GOT3 (cell line): ENCODE data around the gene RBM41.
A peak's percentile ranks its signal among the peaks of the same experiment; 100 is the strongest.
"Not testable (repeated sequence)": the region's sequence is repeated elsewhere in the genome, so short reads cannot be mapped to it uniquely, and the experiment has no call there.

ENCODE experiments used
- DNase-seq: peaks from one replicate; lab custom pipeline; 2025; ENCODE audit warnings: mixed read lengths; lab: John Stamatoyannopoulos, UW

Gene RBM41

DNA sequence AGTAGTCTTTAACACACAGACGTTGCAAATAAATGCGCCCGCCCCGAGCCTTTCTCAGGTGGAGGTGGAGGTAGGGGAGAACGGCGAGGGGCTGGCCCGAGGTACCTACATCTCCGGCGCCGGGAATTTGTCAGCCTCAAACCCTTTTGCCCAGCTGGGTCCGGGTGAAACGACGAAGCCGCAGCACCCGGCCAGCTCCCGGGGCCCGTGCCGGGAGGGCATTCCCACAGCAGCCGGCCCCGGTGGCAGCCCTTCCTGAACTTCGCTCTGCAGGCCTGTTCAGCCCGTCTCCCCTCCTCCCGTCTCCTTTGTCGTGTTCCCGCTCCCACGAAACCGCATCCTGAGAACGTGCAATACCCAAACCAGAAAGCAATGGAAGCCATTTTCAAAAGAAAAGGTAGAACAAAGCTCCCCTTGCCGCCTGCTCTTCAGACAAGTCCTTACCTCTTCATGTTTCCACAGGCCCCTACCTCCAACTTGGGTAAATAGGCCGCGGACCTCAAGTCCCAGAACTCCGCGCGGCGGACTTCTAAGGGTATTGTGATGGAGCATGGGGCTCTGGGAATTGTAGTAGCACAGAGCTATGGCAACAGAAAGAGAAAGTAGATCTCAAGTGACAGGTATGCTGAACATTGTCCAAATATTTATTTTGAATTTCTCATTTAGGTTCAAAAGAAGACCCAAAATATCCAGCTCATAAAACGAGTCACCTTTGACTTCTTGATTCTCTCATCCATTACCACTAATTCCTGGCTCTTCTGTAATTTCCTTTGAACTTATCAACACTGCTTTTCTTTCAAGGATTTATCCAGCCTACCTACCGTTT lies at the start of gene RBM41:
RBM41 (minus strand) TSS at position 501 of the 826 bp plus-strand sequence; CDS start at position 452, 49 bp downstream.
- DNase-seq = peak; percentile 2

DNA sequence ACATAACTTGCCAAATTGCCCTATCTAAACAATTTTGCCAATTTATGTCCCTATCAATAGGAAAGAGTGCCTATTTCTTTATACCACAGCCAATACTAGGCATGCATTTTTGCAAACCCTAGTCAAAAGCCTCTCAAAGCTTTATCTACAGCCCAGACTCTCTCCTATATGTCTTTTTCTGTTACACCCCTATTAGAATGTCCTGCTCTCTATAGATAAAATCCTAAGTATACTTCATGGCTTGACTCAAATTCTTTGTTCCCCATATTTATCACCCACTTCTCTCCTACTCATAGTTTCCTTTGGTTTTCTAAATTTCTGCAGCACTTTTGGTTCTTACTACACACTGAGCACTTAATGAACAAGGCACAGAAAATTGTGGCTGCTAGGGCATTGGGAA lies 49.6 kb upstream of the RBM41 start:
- no peak for DNase-seq

DNA sequence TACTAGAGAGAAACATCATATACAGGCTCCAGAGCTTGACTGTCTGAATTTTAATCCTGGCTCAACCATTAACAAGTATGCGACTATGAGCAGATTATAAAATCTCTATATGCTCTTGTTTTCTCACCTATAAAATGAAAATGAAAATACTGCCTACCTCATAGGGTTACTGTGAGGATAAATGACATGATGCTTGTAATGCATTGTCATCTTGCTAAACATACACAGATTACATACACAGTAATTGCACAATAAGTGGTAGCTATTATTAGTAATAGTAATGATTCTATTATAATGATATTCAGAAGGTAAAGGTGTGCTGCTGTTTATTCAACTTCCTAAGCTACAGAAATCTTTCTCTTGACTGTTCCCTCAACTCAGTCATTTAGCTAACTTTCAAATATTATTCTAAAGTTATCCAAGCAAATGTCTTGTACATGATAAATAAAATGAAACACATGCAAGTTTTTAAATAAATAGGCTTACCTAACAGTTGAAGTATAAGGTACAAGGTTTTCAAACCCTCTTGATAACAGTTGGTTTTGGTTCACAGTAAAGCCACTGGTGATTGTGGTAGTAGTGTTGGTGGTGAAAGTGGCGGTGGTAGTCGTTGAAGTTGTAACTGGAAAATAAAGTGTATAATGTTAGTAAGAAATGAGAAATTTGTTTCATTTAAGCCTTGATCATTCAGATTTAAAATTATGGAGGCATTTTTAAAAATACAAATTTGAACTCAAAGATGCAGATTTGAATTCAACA lies 48.7 kb upstream of the RBM41 start:
- DNase-seq = no peak

DNA sequence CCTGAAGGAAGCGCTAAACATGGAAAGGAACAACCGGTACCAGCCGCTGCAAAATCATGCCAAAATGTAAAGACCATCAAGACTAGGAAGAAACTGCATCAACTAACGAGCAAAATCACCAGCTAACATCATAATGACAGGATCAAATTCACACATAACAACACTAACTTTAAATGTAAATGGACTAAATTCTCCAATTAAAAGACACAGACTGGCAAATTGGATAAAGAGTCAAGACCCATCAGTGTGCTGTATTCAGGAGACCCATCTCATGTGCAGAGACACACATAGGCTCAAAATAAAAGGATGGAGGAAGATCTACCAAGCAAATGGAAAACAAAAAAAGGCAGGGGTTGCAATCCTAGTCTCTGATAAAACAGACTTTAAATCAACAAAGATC lies 39.0 kb upstream of the RBM41 start:
- DNase-seq = not testable (repeated sequence)

DNA sequence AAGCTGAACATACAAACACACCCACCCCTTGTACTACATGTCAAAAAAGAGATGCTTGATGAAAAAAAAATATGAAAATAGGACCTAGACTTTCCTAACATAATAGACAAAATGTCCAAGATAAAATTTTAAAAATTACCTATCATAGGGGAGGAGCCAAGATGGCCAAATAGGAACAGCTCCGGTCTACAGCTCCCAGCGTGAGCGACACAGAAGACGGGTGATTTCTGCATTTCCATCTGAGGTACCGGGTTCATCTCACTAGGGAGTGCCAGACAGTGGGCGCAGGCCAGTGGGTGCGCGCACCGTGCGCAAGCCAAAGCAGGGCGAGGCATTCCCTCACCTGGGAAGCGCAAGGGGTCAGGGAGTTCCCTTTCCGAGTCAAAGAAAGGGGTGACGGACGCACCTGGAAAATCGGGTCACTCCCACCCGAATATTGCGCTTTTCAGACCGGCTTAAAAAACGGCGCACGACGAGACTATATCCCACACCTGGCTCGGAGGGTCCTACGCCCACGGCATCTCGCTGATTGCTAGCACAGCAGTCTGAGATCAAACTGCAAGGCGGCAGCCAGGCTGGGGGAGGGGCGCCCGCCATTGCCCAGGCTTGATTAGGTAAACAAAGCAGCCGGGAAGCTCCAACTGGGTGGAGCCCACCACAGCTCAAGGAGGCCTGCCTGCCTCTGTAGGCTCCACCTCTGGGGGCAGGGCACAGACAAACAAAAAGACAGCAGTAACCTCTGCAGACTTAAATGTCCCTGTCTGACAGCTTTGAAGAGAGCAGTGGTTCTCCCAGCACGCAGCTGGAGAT lies 37.2 kb upstream of the RBM41 start:
- DNase-seq = not testable (repeated sequence)

DNA sequence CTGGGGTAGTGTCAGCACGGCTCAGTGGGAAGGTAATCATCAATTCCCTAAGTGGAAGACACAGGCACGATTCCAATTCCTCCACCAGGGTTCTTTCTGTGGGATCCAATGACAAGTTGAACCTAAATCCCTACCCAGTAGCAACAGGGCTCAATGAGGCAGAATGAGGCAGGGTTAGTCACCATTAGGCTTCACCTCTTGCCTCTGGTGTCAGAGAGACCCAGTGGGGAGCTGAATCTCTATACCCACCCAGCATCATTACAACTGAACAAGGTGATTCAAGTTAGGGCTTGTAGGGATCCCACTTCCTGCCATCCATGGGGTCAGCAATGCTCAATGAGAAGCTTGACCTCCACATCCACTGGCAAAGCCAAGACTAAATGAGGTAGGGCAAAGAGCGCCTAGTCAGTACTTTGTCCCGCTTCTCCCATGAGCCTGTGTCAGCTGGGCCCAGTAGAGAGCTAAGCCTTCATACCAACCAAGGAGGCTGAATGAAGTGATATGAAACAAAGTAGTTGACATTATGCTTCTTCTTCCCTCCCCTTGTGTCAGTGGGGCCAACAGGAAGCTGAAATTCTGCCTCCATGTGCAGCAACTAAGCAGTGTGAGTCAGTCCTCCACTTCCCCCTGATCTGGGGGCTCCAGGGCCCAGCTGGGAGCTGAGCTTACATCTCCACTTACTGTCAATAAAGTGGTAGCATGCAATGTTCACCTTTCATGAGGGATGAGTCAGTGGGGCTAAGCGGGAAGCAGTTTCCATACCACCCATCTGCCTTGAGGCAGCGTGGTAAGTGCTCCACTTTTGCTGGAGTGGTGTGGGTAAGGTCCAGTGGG lies 36.4 kb upstream of the RBM41 start:
- DNase-seq = no peak

DNA sequence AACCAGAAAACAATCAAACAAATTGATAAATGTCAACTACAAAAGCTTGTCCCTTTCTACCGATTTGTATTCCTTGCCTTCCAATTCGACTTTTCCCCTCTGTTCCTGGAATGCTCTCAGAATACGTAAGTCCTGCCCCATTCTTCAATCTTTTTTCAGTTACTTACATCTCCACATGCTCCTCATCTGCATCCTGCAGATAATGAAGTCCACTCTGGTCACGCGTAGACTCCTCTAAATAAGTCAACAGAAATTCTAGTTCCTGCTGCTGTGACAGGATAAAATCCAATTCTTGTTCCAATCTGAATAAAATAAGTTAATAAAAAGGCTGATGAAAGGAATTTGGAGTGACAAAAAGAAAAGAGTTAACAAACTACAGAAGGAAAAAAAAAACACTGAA lies 34.4 kb upstream of the RBM41 start:
- no peak for DNase-seq

DNA sequence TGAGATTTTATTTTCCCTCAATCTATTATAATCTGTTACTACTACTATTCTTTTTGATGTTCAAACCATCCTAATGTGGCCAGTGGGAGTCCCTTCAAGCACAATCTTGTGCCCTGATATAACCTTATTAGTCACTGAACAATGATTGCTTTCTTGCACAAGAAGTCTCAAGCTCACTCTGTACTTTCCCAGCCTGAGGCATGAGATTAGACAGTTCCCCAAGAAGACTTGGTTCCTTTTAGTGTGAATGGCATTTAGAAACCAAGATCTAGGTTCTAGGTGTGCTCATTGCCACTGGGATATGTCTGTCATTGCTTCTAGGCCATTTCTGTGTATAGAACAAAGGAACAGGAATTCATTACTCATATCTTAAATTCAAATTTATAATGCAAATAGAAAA lies 28.0 kb upstream of the RBM41 start:
- DNase-seq = no peak

DNA sequence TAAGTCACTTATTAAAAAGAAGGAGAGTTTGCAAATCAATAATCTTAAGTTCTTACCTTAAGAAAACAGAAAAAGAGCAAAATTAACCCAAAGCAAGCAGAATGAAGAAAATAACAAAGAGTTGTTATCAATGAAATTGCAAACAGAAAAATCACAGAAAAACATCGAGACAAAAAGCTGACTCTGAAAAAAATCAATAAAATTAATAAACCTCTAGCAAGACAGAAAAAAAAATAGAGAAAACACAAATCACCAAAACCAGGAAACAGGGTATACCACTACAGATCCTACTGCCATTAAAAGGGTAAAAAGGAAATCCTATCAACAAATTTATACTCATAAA lies 17.3 kb upstream of the RBM41 start:
- DNase-seq = no peak

DNA sequence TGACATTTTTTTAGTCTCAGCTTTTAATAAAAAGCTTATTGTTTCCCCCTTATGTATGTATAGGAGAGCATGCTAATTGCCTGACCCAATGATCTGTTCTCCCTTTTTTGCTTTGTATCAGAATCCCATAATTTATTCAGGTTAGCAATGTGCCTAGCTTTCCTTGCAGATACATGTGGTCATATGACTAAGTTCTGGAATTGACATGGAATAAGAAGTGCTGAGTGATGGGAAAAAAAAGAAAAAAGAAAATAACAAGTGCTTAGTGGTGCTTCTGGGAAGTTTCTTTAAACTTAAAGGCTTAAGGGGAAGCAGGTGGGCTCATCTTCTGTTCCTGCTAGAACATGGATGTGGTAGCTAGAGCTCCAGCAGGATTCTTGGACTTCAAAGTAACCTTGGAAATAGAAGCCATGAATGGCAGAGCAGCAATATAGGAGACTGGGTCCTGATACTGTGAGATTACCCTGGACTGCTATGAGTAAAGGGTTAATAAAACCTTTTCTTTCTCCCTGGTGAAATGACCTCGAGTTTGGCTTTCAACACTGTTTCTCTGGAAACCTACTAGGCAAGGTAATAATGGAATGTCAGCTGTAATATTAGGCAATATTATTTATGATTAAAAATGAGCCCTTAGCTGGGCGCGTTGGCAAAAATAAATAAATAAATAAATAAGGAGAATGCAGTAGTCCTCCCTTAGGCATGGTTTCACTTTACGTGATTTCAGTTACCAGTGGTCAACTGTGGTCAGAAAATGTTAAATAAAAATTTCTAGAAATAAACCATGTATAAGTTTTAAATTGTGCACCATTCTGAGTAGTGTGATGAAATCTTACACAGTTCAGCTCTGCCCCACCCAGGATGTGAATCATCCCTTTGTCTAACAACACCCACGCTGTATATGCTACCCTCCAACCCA lies 16.7 kb upstream of the RBM41 start:
- no peak for DNase-seq

DNA sequence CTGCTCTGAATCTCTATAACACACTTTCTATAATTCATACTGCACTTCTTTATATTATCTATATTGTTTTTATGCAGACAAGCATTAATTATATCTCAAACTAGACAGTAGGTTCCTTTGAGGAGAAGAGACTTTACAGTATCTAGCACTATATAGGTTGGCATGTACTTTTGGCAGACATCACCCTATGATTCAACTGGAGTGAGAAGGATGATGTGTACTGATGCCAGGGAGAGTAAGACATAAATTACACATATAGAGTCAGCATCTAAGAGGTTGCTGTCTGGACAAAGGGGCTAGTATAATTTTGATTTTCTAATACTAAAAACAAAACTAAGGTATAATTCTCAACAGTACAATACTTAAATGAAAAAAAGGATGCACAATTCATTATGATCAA lies 5.1 kb upstream of the RBM41 start:
- DNase-seq = no peak

DNA sequence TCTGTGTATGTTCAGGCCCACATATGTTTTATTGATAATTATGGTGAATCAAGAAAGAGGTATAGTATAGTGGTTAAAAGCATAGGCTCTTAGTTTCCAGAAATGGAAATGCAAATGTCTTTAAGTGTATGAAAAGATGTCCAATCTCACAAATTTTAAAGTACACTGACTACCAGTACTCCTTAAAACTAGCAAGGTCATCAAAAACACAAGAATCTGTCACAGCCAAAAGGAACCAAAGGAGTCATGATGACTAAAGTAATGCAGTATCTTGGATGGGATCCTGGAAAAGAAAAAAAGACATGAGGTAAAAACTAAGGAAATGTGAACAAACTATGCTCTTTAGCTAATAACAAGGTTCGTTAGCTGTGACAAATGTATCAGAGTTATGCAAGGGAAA lies 661 bp upstream of the RBM41 start:
- no peak for DNase-seq

DNA sequence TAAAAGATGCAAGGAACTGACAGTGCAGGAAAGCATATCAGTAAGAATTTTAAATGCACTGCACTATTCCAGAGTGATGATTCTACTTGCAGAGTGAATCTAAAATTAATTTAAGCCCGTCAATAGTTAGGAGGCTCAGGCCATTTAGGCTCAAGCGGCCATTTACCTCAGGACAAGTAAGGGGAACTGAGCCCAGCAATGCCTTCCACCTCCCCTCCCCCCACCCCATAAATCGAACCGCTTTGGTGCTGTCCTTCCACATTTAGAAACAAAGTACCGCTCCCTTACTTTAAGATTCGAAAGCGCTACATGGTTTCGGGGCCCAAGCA lies 665 bp downstream of the RBM41 start:
- DNase-seq = no peak

DNA sequence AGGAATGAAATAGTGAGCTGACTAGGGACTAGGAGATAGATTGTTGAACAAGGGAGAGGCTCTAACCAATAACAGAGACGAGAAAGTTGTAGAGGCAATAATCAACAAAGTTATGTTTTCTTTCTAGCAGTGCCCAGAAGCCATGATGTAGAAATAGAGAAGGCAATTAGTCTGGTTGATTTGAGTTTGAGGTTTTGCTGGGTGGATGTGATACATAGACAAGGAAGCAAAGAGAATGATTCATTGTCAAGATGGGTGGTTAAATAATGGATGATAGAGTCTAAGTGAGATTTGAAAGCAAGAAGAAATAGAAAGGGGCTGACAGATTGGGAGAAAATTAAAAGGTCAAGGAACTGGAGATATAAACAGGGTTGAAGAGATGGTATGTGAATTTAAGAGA lies 11.2 kb downstream of the RBM41 start:
- DNase-seq = no peak

DNA sequence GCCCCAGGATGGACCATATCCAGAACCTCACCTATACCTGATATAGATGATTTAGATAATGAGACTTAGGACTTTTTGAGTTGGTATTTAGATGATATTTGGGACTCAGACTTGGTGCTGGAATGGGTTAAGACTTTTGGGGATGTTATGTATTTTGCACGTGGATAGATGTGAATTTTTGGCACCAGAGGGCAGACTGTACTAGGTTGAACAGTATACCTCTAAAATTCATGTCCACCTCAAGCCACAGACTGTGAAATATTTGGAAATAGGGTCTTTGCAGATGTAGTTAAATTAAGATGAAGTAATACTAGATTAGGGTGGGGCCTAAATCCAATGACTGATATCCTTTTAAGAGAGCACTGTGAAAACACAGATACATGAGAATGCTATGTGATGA lies 15.6 kb downstream of the RBM41 start:
- no peak for DNase-seq

DNA sequence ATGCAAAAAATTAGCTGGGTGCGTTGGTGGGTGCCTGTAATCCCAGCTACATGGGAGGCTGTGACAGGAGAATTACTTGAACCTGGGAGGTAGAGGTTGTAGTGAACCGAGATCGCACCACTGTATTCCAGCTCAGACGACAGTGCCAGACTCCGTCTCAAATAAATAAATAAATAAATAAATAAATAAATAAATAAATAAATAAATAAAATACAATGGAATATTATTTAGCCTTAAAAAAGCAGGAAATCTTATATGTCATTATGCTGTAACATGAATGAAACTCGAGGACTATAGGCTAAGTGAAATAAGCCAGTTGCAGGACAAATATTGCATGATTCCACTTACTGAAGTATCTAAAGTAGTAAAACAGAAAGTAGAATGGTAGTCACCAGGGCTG lies 42.5 kb downstream of the RBM41 start:
- no peak for DNase-seq

DNA sequence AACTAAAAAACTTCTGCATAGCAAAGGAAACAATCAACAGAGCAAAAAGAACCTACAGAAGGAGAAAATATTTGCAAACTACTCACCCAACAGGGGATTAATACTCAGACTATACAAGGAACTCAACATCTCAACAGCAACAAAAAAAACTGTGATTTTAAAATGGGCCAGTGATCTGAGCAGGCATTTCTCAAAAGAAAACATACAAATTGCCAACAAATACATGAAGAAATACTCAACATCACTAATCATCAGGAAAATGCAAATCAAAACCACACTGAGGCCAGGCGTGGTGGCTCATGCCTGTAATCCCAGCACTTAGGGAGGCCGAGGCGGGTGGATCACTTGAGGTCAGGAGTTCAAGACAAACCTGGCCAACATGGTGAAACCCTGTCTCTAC lies 60.9 kb downstream of the RBM41 start:
- not testable (repeated sequence) for DNase-seq

DNA sequence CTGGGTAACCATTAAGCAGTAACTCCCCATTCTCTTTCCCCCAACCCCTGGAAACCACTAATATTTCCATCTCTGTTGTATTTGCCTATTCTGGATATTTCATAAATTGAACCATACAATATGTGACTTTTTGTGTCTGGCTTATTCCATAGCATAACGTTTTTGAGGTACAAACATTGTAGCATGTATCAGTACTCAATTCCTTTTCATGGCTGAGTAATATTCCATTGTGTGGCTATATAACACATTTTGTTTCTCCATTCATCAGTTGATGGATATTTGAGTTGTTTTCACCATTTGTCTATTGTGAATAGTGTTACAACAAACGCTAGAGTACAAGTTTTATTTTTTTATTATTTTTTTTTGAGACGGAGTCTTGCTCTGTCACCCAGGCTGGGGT lies 63.6 kb downstream of the RBM41 start:
- DNase-seq = no peak

DNA sequence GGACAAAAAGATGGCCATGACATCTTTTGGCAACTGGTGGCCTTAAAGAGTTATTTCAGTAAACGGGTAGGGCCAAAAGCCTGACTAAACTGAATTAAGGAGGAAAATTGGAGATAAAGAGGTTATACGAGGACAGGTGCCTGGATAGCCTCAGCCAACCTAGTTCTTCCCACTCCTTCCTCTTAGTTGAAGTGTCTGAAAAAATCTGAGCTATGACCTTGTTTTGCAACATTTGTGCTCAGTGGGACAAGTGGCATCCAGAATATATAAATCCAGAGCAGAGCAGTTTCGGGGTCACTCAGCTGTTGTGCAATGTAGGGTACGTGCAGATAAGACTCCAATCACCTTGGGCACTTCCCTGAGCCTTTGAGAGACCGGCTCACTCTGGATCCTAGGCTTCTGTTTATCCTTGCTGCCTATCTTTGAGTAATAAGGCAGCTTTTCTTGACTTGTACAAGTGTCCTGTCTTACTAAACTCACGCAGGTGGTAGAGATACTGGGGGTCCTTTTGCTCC lies 68.4 kb downstream of the RBM41 start:
- DNase-seq = no peak

DNA sequence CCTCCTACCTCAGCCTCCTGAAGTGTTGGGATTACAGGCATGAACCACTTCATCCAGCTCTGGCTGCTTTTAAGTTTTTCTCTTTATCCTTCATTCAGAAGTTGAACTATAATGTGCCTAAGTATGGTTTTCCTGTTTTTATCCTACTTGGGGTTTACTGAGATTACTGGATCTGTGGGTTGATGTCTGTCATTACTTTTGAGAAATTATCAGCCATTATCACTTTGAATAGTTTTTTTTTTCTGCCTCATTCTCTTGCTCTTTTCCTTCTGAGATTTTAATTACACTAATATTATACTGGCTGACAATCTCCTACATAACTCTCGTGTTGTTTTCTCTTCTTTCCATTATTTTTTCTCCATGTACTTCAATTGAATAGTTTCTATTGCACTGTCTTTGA lies 71.0 kb downstream of the RBM41 start:
- no peak for DNase-seq

DNA sequence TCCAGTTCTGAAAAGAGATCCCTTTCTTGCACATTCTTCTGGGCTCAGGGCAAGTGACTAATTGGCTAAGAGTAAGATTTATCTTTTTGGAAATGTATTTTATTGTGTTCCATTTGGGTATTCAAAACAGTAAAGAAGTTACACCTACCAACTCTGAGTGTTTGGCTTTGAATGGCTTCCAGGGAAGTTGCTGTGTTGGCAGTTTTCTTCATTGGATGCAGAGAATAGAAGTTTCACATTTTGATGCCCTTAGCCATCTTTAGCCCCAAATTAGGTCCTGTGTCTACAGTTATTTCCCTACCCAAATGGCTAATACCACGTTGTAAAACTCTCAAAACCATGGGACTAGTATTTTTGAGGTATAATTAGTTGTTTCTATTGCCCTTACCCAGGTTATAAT lies 88.9 kb downstream of the RBM41 start:
- DNase-seq = no peak
